Cardiac muscle cell (in vitro differentiated cells and primary cell): Measurements from ENCODE around the gene PDLIM4. TPM values are rescaled to one million over a fixed set of nuclear protein-coding genes. Genes with fewer than 3 reads are reported as not detected.

Experiments
- DNase-seq, 2 donors: peaks; one replicate each; pipeline versions ENCODE4 v3.0.0 to v3.0.0-alpha.2; 2010 to 2017; ENCODE audit warnings: low read depth in 1 of 2, low spot score in 1 of 2
- H3K27ac ChIP-seq: fragments of 200-600 bp; sonication (generic); 2 replicates; pipeline ENCODE4 v1.5.1; 2016
- H3K27me3 ChIP-seq: fragments of 200-600 bp; sonication (generic); 2 replicates; pipeline ENCODE4 v1.6.0; 2016; ENCODE audit warnings: control low read depth
- H3K36me3 ChIP-seq: fragments of 200-600 bp; sonication (generic); 2 replicates; pipeline ENCODE4 v1.5.1; 2016; ENCODE audit warnings: control low read depth
- H3K4me1 ChIP-seq: fragments of 200-600 bp; sonication (generic); 2 replicates; pipeline ENCODE4 v1.8.1; 2017; ENCODE audit warnings: low read depth, mild to moderate bottlenecking, mixed run types
- H3K4me3 ChIP-seq: fragments of 200-600 bp; sonication (generic); 2 replicates; pipeline ENCODE4 v1.5.1; 2016; ENCODE audit warnings: mild to moderate bottlenecking
- H3K9me3 ChIP-seq: fragments of 200-600 bp; sonication (generic); 2 replicates; pipeline ENCODE4 v1.5.1; 2017; ENCODE audit warnings: low read depth, mild to moderate bottlenecking, control low read depth
- CTCF ChIP-seq: IDR thresholded peaks from 2 replicates; pipeline ENCODE4 v1.5.1; 2012; ENCODE audit warnings: low read depth, mild to moderate bottlenecking, low read length
- polyA plus RNA-seq: library from polyadenylated mRNA; unstranded; fragments of >200 nt; fragmentation: Nextera tagmentation; extraction: Ambion mirVana; gene quantifications from 2 replicates; pipeline ENCODE4 v1.2.1, GENCODE V29; 2016
- total RNA-seq: library from RNA; depleted of rRNA; stranded (reverse); fragments of >200 nt; gene quantifications from 2 replicates; pipeline ENCODE4 v1.2.3, GENCODE V29; 2016

PDLIM4 gene
- total and polyA plus RNA-seq, 2 experiments from 2014 or later: 23.1 to 32.7 TPM

DNA sequence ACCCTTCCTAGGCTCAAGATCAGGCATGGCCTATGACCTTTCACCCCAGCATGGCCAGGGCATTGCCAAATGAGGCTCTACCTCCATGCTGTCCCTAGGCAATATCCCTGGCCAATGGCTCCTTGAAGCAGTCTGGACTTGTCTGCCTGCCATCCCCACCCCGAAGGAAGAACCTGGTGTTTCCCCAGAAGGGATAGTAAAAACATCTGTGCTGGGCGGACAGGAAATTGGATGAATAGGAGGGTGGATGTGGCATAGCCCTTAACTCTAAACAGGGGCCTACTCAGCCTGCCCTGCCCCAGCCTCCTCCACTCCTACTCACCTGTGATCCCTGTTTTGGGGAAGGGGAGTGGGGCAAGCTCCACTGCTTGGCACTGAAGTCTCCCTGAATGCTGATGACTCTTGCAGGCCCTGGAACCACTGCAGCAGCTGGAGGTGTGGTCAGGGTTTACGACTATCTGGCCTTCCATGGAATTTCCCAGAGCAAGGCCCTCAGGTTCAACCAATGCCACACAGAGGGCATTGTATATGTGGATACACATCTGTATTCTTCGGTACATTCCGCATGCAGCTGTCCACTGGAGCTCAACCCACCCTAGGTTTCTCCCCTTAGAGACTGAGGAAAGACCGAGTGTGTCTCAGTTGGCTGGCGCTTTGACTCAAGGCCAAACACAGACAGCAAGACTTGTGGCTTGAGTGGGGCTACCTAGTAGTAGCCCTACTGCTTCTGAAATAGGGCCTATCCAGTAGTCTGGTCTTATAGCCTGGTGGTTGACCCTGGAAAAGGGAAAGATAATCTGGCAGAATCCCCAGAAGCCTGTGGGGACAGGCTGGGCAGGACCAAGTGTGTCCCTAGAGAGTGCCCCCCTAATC is 23.4 kb upstream of the PDLIM4 start:
- no peak overlapping the region for H3K4me3 ChIP-seq
- DNase-seq: no peak
- no peaks in the 10 kb centered on the region for H3K27me3 ChIP-seq
- no peaks in the 10 kb centered on the region for H3K9me3 ChIP-seq
- no peaks in the 10 kb centered on the region for H3K36me3 ChIP-seq
- no peaks in the 10 kb centered on the region for H3K4me1 ChIP-seq
- H3K27ac ChIP-seq: no peak overlapping the region
- no peak for TF ChIP-seq CTCF

- H3K27ac ChIP-seq: no peak overlapping the region
- no peaks in the 10 kb centered on the region for H3K9me3 ChIP-seq
- H3K4me3 ChIP-seq: no peak overlapping the region
- no peaks in the 10 kb centered on the region for H3K4me1 ChIP-seq
- H3K36me3 ChIP-seq: no peaks in the 10 kb centered on the region
- no peak for TF ChIP-seq CTCF
- H3K27me3 ChIP-seq: no peaks in the 10 kb centered on the region
- no peak for DNase-seq
Observed at GRCh38 chr5:132234684-132235062, 22.8 kb upstream of the PDLIM4 start.

DNA sequence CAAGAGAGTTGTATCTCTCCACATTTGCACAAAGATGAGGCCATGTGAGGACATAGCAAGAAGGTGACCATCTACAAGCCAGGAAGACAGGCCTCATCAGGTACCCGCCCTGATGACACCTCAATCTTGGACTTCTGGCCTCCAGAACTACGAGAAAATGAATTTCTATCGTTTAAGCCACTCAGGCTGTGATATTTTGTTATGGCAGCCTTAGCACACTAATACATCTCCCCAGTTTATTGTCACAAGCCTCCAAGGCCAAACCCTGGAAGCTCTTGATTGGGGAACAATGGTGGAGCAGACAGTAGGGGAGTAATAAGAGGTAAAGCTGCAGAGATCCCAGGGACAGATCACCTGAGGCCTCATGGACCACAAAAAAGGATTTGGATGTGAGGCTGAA is 22.2 kb upstream of the PDLIM4 start:
- H3K27me3 ChIP-seq: no peaks in the 10 kb centered on the region
- H3K36me3 ChIP-seq: no peaks in the 10 kb centered on the region
- no peaks in the 10 kb centered on the region for H3K4me1 ChIP-seq
- TF ChIP-seq CTCF: no peak
- H3K27ac ChIP-seq: no peak overlapping the region
- no peak overlapping the region for H3K4me3 ChIP-seq
- DNase-seq: no peak
- no peaks in the 10 kb centered on the region for H3K9me3 ChIP-seq

GRCh38 chr5:132237141-132237540 is 20.4 kb upstream of the PDLIM4 start:
- no peak for TF ChIP-seq CTCF
- Histone ChIP-seq H3K9me3 (no peaks in the 10 kb centered on the region), H3K4me1 (no peaks in the 10 kb centered on the region), H3K27me3 (no peaks in the 10 kb centered on the region), H3K36me3 (no peaks in the 10 kb centered on the region), H3K4me3 (no peak overlapping the region), H3K27ac (no peak overlapping the region)
- DNase-seq: no peak

DNA sequence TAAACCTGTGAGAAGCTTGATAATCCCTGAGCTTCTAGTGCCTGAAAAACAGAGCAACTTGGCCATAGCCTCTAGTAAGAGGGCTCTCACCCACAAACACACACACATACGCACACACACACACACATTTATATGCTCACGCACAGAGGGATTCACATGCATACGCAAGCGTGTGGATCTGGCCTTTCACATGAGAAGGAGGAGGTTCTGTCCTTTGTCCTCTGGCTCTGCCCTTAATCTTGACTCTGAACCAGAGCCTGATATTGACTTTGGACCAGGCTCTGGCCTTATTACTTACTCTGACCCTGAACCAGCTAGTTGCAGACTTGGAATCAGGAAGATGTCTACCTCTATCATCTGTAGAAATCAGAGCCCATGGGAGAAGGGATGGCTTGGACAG is 19.8 kb upstream of the PDLIM4 start:
- no peak for TF ChIP-seq CTCF
- no peaks in the 10 kb centered on the region for H3K4me1 ChIP-seq
- no peaks in the 10 kb centered on the region for H3K9me3 ChIP-seq
- H3K27me3 ChIP-seq: no peaks in the 10 kb centered on the region
- no peak overlapping the region for H3K4me3 ChIP-seq
- no peak for DNase-seq
- no peak overlapping the region for H3K27ac ChIP-seq
- no peaks in the 10 kb centered on the region for H3K36me3 ChIP-seq
